NOMO-1 treated with DMSO at 0.1 percent for 48 hours (cell line): ENCODE data around the gene NKPD1.

Experiments used
- DNase-seq: peaks from one replicate; lab custom pipeline; 2025; ENCODE audit not compliant: unreplicated experiment; lab: John Stamatoyannopoulos, UW

NKPD1 gene

DNA sequence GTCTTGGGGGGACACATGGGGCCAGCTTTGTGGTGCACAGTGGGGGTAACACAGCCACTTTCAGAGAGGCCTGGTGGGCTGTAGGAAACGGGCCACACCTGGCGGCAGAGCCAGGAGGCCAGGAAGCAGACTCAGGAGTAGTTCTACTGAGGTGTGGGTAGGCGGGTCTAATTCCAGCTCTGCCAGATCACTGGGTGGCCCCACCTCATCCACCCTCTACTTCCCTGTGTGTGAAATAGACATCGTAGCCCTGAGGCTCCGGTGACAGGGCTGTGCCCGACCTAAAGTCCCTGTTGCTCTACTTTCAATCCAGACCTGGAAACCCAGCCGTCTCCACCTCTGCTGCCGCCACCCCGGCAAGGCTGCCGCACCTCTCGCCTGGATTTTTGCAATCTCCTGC is 4.0 kb downstream of the NKPD1 start:
- no peak for DNase-seq

DNA sequence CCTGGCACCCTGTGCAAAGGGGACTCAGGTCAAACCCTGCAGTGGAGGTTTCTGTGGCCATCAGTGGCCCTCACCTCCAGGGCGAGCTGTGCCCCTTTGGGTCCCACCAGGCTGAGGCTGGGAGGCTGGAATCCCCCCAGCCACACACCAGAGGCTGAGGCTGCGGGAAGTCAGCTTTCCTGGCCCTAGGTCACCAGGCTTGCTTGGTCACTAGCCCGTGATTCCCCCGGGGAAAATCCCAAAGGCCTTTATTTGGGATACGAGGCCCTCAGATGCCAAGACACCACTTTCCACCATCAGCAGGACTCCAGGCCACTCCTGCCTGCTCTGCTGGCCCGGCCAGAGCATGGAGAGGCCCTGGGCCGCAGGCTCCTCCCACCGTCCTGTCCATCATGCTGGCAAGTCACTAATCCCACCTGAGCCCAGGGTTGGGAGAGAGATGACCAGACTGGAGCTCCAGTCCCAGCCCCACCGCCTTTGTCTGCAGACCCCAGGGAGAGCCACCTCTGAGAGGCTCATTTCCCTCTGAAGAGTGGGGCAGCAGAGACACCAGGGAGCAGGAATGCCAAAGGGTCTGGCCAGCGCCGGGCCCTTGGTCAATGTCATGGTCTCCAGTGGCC is 4.7 kb downstream of the NKPD1 start:
- DNase-seq: no peak

DNA sequence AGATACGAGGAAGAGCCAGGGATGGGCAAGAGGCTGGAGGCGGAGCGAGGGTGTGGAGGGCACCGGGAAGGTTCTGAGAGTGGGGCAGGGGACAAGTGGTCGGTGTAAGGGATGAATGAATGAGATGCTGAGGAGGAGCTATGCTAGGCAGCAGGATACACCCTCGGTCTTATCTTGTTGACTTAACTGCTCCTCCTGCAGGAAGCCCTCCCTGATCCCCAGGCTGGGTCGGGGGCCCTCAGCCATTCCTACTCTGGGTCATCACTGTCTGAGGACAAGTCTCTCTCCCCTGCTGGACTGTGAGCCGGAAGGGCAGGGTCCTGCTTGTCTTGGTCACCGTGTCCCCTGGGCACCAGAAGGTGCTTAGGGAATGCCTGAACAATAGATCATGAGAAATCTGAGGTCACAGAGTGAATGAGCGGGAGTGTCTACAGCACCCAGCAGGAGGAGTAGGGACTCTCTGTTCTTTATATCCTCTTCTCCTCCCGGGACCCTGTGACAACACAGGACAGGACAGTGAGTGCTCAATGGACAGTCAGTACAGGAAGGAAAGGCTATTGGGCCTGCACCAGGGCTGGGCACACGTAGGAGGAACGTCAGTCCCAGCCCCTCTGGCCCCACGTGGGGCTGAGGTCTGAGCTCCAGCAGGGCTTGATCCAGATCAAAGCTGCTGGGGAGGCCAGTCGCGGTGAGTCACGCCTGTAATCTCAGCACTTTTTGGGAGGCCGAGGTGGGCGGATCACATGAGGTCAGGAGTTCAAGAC is 6.5 kb downstream of the NKPD1 start:
- DNase-seq: no peak

DNA sequence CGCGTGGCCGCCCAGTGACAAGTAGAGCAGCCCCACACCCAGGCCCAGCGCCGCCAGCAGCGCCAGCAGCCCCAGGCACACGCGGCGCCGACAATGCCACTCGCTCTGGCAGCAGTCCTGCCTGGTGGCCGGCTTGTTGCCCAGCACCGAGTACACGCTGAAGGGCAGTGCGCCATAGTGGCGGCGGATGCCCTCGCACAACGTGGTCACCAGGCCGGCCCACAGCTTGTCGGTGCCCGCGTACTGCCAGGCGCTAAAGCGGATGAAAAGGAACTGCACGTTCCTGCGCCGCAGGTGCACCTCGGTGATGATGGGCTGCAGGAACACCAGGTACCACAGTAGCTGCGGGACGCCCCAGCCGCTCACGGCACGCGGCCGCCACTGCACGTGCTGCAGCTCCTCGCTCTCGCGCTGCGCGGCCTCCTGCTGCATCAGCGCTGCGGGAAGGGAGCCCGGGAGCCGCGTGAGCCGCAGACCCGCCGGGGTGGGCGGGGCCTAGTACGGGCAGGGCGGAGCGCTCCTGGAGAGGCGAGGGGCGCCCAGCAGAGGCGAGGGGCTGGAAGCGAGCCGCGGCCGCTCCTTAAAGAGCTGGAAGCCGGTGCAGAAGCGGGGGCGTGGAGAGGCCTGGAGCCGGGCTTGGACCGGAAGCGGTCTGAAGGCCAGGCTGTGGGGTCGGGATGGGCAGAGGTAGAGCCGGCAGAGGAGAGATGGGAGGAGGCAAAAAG is 7.3 kb downstream of the NKPD1 start:
- no peak for DNase-seq

DNA sequence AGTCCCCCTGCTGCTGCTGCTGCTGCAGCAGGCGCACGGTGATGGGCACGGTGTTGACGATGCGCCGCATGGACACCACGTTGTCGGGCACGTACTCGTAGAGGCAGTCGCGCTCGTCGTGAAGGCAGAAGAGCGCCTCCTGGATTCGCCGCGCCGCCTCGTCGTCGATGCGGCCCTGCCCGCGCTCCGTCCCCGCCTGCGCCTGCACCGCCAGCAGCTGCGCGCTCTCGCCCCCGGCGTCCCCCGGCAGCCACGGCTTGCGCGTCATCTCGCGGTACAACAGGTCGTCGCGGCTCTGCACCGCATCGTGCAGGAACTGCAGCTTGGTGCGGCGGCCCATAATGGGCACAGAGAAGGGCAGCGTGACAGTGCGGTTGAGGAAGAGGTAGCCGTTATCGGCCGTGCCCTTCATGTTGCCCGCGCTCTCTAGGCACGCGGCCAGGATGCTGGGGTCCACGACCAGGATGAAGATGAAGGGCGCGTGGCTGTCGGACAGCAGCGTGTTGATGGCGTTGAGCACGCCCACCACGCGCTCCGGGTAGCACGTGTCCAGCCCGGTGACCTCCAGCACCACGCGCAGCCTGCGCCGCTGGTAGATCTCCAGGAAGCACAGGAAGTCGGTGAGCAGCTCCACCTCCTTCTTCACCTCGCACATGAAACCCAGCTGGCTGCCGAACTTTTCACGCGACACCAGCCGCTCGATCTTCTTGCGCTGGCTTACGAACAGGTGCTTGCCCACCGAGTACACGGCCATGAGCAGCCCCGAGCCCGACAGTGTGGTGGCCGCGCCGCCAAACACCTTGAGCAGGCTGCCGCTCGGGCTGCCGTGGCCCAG is 8.1 kb downstream of the NKPD1 start:
- no peak for DNase-seq

DNA sequence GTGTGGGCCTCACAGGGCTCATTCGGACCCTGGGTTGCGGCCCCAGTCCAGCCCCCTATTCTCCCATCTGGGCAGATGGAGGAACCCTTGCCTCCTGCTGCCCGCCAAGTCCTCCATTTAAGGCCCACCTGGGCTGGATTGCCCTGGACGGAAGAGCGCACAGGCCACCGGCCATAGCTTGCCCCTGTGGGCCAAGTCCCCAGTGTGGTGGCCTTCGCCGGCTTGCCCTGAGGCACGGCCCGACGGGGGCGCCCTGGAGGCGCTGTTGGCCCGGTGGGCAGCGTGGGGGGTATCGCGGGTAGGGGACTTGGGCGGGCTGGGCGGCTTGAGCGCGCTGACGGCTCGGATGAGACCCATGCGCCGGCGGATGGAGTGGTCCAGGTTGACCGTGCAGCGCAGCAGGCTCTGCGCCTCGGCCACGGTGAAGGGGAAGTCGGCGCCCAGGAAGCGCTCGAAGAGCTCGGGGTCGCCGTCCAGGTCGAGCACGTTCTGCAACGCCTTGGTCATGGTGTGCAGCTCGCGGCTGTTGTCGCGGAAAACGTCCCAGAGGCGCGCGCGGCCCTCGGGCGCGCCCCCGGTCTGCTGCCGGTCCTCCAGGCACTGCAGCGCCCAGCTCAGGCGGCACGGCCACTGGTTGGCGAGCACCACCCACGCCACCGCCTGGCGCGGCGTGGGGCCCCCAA is 8.8 kb downstream of the NKPD1 start:
- no peak for DNase-seq

DNA sequence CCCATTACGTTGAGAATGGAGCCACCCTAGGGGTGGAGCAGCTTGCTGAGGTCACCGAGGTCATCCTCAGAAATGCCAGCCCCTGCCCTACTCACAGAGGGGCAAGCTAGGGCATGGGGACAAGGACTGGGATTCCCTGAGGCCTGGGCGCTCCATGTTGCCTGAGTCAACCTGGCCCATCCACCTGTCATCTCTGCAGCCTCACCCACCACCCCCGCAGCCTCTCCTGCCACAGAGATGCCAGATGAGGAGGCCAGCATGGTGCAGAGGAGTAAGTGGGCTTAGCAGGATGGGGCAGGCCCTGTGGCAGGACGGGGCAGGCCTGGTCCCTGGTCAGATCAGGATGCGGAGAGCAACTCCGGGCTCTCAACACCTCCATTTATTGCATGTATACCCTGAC is 9.5 kb downstream of the NKPD1 start:
- no peak for DNase-seq

DNA sequence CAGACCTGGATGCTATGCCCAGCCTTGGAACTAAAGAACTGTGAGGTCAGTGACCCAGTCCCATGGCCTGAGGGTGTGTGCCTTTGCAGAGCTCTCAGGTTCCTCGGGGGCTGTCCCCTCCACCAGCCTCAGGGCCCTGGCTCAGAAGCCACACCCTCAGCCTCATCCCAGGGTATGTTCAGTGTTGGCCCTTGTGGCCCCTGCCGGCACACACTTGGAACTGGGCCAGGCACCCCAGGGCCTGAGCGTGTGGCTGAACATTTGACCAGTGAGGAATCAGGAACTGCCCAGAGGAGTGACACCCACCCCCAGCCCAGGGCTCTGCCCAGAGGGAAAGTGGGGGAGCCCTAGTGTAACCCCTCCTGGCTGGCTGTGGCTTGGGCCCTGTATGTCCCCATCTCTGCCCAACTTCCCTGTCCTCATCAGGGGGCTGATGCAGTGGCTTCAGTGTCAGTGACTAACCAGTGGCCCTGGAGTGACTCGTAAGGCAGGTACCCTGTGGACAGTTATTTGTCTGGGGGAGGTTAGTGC is 10.0 kb downstream of the NKPD1 start:
- DNase-seq: no peak

DNA sequence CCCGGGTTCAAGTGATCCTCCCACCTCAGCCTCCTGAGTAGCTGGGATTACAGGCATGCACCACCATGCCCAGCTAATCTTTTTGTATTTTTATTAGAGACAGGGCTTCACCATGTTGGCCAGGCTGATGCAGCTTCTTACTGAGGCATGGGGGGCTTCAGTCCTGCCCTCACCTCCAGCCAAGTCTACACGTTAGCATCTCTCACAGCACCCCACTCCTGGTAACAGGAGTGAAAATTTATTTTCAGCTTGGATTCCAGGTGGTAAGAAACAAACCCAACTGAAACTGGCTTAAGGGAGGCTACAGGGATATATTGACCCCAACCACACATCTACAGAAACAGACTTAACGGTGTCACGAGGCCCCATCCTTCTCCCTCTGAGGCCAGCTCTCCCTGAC is 10.6 kb downstream of the NKPD1 start:
- DNase-seq: no peak

DNA sequence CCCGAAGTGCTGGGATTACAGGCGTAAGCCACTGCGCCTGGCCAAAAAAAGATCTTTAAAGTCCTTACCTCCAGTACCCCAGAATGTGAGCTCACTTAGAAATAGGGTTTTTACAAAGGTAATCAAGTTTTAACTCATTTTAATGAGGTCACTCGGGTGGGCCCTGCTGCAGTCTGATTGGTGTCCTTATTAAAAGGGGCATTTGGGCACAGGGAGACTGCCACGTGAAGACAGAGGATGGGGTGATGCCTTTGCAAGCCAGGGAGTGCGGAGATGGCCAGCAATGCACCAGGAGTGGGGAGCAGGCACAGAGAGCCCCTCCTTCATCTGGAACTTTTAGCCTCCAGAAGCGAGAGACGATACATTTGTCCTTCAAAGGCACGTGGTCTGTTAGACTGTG is 11.7 kb downstream of the NKPD1 start:
- no peak for DNase-seq

DNA sequence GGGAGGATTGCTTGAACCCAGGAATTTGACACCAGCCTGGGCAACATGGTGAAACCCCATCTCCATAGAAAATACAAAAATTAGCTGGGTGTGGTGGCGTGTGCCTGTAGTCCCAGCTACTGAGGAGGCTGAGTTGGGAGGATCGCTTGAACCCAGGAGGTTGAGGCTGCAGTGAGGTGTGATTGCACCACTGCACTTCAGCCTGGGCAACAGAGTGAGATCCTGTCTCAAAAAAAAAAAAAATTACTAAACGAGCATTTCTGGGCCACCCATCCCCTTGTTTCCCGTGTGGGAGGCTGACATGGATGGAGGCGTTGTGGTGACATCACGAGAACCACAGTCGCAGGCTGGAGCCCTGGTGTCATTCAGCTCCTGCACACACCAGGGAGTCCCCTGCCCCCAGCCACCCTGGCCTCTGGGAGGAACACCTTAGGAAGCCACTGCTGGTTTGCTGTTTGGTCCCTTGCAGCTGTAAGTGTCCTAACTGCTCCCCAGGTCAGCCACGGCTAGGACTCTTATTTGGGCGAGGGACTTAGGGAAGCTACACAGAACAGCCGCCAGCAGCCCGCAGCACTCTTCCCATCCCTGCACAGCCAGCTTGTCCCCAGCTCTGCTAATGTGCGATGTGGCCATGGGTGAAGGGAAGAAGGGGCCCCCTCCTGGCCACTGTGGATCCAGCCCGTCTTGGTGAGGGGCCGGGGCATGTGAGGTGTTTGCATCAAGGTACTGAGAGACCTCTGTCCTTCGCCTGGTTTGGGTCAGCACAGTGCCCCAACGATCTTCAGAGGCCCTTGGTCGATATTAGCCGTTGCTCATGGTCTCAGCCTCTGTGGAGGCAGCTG is 12.7 kb downstream of the NKPD1 start:
- no peak for DNase-seq

DNA sequence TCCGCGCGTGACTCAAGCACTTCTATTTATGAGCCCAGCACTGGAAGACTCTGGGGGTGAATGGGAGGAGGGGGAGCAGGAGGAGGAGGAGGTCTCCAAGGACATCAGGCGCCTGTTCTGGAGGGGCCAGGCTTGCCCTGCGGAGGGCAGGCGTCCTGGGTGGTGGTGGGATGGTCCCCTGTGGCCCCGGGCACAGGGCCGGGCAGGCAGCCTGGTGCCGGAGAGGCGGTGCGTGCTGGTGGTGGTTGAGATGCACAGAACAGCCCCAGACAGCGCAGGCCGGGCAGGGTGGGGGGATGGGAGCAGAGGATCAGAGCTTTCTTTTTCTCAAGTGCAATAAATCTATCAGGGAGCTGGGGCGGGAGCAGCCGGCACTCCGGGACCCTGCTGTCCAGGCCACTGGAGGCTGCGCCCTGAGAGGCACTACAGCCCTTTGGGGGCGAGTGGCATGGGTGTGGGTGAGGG is 14.0 kb downstream of the NKPD1 start:
- no peak for DNase-seq

DNA sequence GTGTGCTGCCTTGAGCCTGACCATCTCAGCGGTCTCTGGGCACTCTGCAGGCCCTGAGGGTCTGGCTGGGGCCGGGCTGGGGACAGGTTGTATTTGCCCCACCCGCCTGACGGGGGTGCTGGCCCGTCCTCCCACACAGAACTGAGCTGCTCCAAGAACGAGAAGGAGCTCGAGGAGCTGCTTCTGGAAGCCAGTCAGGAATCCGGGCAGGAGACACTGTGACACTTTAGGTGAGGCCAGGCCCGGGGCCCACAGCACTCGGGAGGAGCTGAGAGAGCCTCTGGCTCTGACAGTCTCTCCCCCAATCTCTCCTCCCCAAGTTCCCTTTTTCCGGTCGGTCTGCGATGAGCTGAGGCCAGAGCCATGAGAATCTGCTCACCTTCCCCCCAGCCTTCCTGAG is 14.5 kb downstream of the NKPD1 start:
- no peak for DNase-seq

DNA sequence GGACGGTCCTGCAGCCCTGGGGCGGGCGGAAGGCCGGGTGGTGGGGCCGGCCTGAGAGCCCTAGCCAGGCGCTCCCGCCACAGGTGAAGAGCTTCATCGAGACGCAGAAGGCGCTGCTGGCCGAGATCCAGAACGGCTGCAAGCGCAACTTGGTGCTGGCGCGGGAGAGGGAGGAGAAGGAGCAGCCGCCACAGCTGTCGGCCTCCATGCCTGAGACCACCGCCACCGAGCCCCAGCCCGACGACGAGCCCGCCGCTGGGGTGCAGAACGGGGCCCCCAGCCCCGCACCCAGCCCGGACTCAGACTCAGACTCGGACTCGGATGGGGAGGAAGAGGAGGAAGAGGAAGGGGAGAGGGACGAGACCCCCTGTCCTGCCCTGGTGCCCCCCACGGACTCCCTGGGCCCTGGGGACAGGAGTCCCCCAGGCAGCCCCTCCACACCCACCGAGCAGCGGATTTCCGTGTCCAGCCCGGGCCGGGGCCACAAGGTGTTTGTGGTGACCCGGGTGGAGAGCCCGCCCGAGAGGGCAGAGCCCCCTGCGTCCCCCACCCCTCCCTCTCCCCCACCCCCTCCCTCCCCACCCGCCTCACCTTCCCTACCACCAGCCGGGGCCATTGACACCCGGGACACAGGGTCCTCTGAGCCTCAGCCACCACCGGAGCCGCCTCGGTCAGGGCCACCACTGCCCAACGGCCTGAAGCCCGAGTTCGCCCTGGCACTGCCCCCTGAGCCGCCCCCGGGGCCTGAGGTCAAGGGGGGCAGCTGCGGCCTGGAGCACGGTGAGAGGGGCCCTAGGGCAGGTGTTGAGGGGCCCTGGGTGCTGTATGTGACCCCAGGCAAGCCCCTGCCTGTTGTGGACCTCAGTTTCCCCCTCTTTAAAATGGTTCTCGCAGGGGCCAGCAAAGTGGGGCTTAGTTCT is 15.3 kb downstream of the NKPD1 start:
- DNase-seq: no peak

DNA sequence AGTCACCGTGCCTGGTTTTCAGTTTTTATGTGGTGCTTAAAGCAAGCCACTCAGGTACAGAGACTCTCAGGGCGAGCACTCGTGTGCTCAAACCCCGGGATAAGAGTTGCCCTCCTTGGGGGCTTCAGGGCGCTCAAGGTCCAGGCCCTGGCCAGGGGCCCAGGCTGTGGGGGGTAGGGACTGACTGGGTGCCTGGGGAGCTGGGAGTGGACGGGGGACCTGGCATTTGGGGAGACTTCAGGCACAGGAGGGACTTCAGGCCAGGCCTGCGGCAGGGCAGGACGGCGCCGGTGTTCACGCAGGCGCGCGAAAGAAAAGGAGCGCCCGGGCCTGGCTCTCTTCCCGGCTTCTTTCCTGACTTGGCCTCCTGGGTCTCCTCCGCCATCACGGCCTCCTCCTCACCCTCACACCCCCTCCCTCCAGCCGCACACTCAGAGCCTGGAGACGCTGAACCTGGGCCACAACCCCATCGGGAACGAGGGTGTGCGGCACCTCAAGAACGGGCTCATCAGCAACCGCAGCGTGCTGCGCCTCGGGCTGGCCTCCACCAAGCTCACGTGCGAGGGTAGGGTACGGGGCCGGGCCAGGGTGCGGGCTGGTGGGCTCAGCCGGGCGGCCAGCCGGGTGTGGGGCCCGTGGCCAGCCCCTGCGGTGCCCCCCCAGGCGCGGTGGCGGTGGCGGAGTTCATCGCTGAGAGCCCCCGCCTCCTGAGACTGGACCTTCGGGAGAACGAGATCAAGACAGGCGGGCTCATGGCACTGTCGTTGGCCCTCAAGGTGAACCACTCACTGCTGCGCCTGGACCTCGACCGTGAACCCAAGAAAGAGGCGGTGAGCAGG is 16.1 kb downstream of the NKPD1 start:
- DNase-seq: no peak

DNA sequence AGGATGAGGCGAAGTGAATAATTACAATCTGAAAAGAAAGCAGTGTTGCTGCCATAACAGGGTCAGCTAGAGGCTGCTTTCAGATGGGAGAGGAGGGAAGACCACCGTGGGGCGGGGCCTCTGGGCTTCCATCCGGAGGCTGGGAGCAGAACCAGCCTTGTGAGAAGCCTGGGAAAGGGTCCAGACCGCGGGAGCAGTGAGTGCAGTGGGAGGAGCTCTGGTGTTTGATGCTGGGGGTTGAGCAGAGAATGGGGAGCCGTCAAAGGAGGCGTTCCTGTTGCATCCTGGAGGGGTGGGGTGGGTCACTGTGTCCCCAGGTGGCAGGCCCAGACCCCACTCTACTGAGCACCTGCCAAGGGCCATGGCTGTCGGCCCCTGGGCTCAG is 18.1 kb downstream of the NKPD1 start:
- DNase-seq: no peak

DNA sequence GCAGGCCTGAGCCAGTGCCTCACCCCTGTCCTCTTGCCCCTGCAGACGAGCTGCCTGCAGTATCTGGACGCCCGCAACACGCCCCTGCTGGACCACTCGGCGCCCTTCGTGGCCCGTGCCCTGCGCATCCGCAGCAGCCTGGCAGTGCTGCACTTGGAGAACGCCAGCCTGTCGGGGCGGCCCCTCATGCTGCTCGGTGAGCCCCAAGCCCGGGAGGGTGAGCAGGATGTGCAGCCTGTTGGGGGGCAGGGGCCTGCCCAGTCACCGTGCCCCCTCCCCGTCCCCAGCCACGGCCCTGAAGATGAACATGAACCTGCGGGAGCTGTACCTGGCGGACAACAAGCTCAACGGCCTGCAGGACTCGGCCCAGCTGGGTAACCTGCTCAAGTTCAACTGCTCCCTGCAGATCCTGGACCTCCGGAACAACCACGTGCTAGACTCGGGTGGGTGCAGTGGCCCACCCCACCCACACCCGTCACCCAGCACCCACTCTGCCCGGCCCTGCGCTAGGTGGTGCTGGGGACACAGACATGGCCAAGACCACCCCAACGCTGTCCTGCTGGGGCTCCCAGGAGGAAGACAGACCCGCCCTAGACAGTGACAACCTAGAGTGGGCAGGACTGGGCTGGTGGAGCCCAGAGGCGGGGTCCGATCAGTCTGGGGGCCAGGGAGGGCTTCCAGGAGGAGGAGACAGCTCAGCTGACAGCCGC is 18.6 kb downstream of the NKPD1 start:
- DNase-seq: no peak
